ENCODE data around the gene NR6A1.
A peak's percentile ranks its signal among the peaks of the same experiment; 100 is the strongest.

The NR6A1 gene

GRCh38 chr9:124771021-124771866 lies at the start of gene NR6A1:
Gene NR6A1 (minus strand): TSS chr9:124771311.
- peak; percentile 93 for DNase-seq

GRCh38 chr9:124818431-124819281 lies 47.5 kb upstream of the NR6A1 start:
- no peak for DNase-seq

GRCh38 chr9:124815601-124816000 lies 44.5 kb upstream of the NR6A1 start:
- no peak for DNase-seq

GRCh38 chr9:124814164-124814535 lies 43.0 kb upstream of the NR6A1 start:
- DNase-seq = no peak

- no peak for DNase-seq
Measured at GRCh38 chr9:124813501-124814163, 42.5 kb upstream of the NR6A1 start.

- no peak for DNase-seq
Measured at GRCh38 chr9:124813041-124813440, 41.9 kb upstream of the NR6A1 start.

- DNase-seq = no peak
Measured at GRCh38 chr9:124812441-124812876, 41.3 kb upstream of the NR6A1 start.

GRCh38 chr9:124810663-124811355 lies 39.7 kb upstream of the NR6A1 start:
- DNase-seq = no peak

- DNase-seq = no peak
Measured at GRCh38 chr9:124809741-124810500, 38.8 kb upstream of the NR6A1 start.

GRCh38 chr9:124809211-124809610 lies 38.1 kb upstream of the NR6A1 start:
- DNase-seq = no peak

- no peak for DNase-seq
Measured at GRCh38 chr9:124808246-124808956, 37.3 kb upstream of the NR6A1 start.

- no peak for DNase-seq
Measured at GRCh38 chr9:124805186-124805585, 34.1 kb upstream of the NR6A1 start.

GRCh38 chr9:124803911-124804310 lies 32.8 kb upstream of the NR6A1 start:
- DNase-seq = no peak

- no peak for DNase-seq
Measured at GRCh38 chr9:124802426-124802825, 31.3 kb upstream of the NR6A1 start.

- DNase-seq = no peak
Measured at GRCh38 chr9:124801356-124801755, 30.2 kb upstream of the NR6A1 start.

- no peak for DNase-seq
Measured at GRCh38 chr9:124800306-124801259, 29.5 kb upstream of the NR6A1 start.

- DNase-seq = no peak
Measured at GRCh38 chr9:124799274-124800006, 28.3 kb upstream of the NR6A1 start.

GRCh38 chr9:124797343-124798103 lies 26.4 kb upstream of the NR6A1 start:
- DNase-seq = no peak

Measured in GDM1 (cell line).